Activated T-cell treated with anti-CD3 and anti-CD28 coated beads, Interleukin-2, amount 50 U/mL, for 1 hour (primary cell): ENCODE measurements around the gene PTPRN2.
"Not testable (repeated sequence)": the region's sequence is repeated elsewhere in the genome, so short reads cannot be mapped to it uniquely, and the experiment has no call there.

Experiments
- DNase-seq: peaks from one replicate; pipeline ENCODE4 v3.0.0-alpha.2; 2020

The PTPRN2 gene

DNA sequence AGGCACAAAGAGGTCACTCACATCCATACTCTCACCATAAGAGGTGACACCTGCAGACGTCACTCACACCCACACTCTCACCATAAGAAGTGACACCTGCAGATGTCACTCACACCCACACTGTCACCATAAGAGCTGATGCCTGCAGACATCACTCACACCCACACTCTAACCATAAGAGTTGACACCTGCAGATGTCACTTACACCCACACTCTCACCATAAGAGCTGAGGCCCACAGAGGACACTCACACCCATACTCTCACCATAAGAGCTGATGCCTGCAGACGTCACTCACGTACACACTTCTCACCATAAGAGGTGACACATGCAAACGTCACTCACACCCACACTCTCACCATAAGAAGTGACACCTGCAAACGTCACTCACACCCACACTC lies 255.1 kb downstream of the PTPRN2 start:
- DNase-seq: not testable (repeated sequence)

GRCh38 chr7:158331826-158332450 lies 255.7 kb downstream of the PTPRN2 start:
- not testable (repeated sequence) for DNase-seq

DNA sequence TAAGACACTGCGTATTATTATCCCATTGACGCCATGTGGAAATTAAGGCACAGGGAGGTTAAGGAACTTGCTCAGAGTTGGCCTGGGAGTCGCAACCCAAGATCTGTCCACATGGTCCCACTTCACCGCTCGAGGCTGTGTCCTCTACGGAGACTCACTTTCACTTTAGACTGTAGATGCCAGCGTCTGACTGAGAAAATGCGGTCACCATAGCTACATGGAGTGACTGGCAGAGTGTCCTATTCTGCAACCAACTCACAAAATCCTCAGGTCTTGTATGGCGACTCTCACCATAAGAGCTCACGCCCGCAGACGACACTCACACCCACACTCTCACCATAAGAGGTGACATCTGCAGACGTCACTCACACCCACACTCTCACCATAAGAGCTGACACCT lies 257.9 kb downstream of the PTPRN2 start:
- DNase-seq: no peak

DNA sequence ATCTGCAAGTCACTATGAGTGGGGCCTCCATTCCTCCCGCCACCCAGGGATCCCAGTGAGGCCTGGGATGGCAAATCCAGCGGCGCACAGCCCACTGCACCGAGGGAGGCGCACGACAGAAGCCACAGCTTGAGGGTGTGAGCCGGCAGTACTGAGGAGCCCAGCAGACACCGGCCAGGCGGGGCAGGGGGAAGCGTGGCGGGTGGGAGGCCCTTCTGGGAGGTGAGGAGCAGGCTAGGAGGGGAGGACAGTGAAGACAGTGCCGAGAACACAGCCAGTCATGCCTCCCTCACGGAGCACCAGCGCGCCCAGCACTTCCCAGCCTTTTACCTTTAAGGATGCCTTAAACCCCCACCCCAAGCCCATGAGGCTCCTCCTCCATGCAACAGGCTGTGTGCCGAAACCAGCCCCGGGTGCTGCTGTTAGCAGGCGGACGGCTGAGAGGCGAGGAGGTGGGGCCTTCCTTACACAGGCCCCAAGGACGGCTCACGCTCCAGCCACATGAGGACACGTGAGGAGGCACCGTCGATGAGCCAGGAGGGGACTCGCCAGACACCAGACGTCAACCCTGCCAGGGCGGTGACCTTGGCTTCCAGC lies 258.5 kb downstream of the PTPRN2 start:
- no peak for DNase-seq

- no peak for DNase-seq
Observed at GRCh38 chr7:158328376-158329013, 259.1 kb downstream of the PTPRN2 start.

- no peak for DNase-seq
Observed at GRCh38 chr7:158327571-158328180, 259.9 kb downstream of the PTPRN2 start.

DNA sequence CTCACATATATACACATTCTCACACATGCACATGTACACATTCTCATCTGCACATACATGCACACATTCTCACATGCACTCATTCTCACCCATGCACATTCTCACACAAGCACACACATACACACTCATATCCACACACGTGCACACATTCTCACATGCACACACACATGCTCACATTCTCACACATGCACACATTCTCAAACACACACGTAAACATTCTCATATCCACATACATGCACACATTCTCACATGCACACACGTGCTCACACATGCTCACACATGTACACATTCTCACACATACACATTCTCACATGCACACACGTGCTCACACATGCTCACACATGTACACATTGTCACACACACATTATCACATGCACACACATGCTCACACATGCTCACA lies 260.6 kb downstream of the PTPRN2 start:
- DNase-seq: no peak

- no peak for DNase-seq
Observed at GRCh38 chr7:158325530-158326381, 261.9 kb downstream of the PTPRN2 start.

GRCh38 chr7:158324397-158325360 lies 262.9 kb downstream of the PTPRN2 start:
- no peak for DNase-seq

DNA sequence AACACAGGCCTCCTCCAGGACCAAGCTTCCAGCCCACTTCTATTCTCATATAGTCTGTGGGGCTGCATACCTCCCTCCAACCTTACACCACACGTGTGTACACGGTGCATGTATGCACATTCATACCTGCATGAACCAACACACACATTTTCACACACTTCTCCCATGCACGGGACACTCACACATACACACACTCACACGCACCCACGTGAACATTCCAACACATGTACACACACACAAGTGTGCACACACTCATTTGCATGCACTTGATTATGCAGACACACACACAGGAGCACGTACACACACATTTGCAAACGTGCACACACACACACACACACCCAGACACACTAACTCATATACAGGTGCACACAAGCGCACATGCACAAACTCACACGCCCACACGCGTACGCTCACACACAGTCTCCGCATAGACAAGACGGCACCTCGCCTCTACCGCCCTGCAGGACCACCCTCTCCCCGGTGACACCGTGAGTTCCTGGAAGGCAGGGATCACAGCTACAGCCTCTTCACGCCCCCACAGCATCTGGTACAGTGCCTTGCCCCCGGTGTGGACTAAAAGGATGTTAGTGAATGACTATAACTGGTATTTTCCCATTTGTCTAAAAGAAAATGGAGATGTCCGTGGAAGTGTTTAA lies 263.8 kb downstream of the PTPRN2 start:
- DNase-seq: no peak

- DNase-seq: no peak
Observed at GRCh38 chr7:158322616-158323530, 264.8 kb downstream of the PTPRN2 start.

DNA sequence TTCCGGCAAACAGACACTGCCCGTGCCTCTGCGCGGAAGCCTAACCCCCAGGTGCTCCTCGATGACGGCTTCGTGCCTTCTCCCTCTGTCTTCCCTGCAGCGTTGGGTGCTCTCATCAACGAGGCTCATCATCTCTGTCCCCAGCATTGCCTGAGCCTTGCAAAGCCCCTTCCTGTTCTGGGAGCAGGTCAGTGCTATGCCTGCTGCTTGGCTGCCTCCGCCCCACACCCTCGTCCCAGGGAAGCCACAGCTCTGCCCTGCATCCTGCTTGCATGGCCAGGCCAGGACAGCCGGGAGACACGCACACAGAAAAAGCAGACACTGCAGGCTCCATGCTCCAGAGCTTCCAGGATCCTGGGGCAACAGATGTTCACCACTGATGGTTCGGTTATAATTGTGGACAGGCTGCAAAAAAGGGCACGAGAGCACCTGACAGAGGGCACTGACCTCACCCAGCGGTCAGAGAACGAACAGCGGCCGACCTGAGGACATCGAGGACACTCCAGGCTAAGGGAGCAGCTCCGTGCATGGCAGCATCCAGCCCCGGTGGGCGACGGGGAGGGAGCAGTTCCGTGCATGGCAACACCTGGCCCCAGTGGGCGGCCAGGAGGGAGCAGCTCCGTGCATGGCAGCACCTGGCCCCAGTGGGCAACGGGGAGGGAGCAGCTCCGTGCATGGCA lies 265.5 kb downstream of the PTPRN2 start:
- no peak for DNase-seq

DNA sequence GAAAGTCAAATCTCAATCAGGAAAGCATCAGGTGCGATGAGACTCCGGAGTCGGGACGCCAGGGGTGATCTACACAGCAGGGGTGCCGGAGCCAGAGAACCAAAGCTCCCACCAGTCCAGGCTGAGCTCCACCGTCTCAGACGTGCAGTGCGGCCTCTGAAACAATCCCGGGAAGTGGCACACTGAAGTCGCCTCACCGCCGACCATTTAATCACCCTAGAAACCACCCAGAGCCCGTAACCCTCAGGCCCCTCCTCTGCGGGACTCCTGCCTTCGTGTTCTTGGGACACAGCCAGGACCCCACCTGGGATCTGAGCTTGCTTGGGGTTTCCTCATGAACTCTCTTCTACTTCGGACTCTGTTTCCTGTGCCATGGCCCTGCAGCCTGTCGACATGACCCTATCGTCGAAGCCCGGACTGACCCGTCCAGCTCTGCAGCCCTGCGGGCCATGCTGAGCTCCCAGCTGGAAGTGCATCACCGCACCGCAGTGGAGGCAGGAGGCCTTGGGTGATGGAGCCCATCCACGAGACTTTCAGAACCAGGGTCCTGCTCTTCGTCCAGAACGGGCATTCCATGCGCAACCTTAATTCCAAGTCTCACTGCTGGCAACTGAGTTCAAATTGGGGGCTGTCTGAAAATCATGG lies 266.4 kb downstream of the PTPRN2 start:
- DNase-seq: no peak

GRCh38 chr7:158320328-158320727 lies 267.3 kb downstream of the PTPRN2 start:
- DNase-seq: no peak

DNA sequence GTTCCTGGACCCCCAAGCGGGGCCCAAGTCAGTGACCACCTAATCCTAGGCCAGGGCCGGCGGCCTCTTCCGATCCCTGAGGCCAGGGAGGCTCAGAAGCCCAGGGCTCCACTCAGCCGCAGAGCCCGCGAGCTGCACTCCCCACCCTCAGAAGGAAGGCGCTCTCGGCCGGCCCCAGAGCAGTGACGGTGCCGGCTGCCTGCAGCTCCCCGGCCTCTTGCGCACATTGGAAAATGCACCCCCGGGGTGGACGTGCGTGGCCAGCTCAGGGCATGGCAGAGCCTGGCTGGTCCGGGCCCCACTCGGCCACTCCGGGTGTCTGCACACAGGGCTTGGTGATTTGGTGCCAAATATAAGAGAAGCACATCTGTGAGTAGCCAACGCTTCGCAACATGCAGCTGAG lies 269.1 kb downstream of the PTPRN2 start:
- no peak for DNase-seq

DNA sequence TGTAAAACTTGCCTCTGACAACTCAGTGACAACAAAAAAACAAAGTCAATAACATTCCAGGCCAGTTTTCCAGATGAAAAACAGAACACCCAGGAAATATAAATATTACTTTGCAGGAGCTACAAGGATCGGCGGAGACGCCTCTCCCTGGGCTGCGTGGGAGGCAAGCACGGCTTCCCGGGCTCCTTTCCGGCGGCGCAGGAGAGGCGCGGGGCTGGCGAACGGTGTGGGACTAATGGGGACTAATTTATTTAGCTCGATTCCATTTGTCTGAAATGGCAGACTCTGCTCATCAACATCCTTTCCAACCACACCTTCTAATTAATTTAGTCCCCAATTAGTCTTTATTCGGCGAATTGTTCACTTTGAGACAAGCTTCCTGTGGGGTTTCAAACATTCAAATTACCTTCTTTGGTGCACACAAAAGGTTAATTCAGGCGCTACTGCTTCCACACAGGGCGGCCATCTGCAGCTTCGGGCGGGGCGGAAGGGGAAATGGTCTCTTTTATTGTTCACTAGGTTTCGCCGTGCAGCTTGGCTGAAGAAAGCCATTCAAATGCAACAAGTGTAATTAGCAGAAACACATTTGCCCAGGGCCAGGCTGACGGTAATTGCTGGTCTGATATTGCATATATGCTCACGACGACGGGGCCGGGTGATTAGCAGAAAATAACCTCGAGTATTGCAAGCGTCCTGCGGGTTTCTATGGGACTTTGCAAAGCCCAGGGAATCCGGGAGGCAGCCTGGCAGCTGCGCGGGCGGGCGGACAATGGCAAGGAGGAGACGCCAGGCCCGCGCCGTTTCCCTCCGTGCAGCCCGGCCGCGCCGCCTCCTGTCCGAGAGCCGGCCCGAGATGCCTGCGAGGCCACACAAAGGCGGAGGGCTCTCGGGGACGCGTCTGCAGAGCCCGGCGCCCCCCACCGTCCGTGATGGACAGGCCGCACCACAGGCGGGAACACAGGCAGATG lies 270.1 kb downstream of the PTPRN2 start:
- DNase-seq: no peak

DNA sequence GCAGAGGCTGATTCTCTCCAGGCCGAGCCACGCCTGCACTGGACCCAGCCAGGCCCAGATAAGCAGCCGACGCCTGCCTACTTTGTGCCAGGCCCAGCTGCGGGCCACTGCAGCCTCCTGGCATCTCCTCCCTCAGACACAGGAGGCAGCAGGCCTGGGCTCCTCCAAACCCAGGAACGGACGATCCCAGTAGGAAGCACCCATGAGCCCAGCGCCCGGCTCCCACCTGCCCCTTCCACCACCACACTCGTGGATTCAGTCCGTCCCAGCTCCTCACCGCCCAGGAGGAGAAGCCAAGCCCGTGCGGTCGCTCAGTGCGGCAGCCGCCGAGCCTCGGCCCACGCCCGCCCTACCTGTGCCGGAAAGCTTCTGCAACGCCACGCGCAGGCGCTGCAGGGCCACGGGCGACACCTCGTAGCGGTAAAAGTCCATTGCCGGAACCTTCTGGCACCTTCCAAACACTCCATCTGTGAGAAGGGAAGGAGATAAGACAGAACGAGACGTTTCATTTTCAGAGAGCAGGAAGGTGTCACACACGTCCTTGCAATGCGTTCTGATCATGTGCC lies 271.1 kb downstream of the PTPRN2 start:
- no peak for DNase-seq
